Effector memory CD8-positive, alpha-beta T cell (primary cell): ENCODE data around the gene CMYA5.
A peak's percentile ranks its signal among the peaks of the same experiment; 100 is the strongest.
"Not testable (repeated sequence)": the region's sequence is repeated elsewhere in the genome, so short reads cannot be mapped to it uniquely, and the experiment has no call there.

Source experiments
- ATAC-seq: fragments of 150-1000 bp; cut with Tn5 transposase; replicated peaks from 2 replicates; pipeline ENCODE4 v1.10.0; 2021; ENCODE audit warnings: mild to moderate bottlenecking, moderate library complexity
- DNase-seq, 3 experiments: peaks; one replicate each; pipeline ENCODE4 v3.0.0; 2021
- H3K27ac Mint-ChIP-seq, 2 donors: one replicate each; pipeline ENCODE4 v1.8.0; 2022; ENCODE audit warnings: mild to moderate bottlenecking in 2 of 2, mixed read lengths in 2 of 2, moderate library complexity in 2 of 2
- H3K27me3 Mint-ChIP-seq, 2 donors: one replicate each; pipeline ENCODE4 v1.8.0; 2022; ENCODE audit warnings: mixed read lengths in 2 of 2
- H3K36me3 Mint-ChIP-seq: one replicate; pipeline ENCODE4 v1.8.0; 2022; ENCODE audit warnings: mild to moderate bottlenecking, moderate library complexity, mixed read lengths; ENCODE audit not compliant: insufficient read depth
- H3K4me1 Mint-ChIP-seq, 2 donors: one replicate each; pipeline ENCODE4 v1.8.0; 2022; ENCODE audit warnings: low read depth in 2 of 2, mixed read lengths in 2 of 2
- H3K4me3 Mint-ChIP-seq, 2 donors: one replicate each; pipeline ENCODE4 v1.8.0; 2022; ENCODE audit warnings: mild to moderate bottlenecking in 2 of 2, mixed read lengths in 2 of 2, moderate library complexity in 2 of 2
- H3K9me3 Mint-ChIP-seq, 2 donors: one replicate each; pipeline ENCODE4 v1.8.0; 2022; ENCODE audit warnings: mixed read lengths in 2 of 2

The CMYA5 gene

DNA sequence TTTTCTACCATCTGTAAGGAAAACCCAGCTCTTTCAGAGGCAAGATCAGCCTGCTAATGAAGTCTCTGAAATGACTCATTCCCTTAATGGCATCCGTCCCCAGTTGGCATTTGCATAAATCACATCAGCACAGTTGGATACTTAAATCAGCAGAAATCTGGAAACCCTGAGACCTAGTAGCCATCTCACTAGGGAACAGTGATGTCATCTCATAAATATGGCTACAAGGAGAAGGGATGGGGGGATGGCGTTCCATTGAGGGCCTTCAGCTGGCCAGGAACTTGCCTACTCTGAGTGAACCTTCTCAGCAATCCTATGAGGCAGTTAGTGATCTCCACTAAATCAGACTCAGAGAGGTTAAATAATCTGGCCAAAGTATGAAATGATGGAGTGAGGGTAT is 81.8 kb downstream of the CMYA5 start:
- Mint-ChIP-seq H3K36me3 (no peaks in the 10 kb centered on the region), H3K27ac (no peak overlapping the region), H3K27me3 (peaks cover 31 to 42% of the 10 kb centered on the region in 2 donors), H3K4me1 (no peaks in the 10 kb centered on the region), H3K9me3 (peaks cover 0 to 1% of the 10 kb centered on the region in 2 donors), H3K4me3 (no peak overlapping the region)
- ATAC-seq: no peak
- DNase-seq: no peak

DNA sequence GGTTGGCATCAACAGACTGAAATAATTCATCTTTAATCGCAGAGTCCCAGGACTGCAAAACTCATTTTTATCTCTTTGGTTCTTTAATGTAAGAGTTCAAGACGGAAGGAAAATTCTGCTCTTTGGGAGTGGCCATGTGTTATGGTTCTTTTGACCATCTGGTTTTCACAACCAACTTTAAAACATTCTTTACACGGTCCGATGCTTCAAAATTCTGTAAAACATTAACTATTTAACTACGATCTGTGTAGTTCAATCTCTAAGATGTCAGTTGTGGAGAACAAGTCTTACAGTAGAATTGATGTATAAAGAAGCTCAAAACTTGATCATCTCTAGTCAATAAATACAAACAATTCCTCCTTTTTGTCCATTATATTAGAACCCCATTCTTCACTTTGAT is 83.0 kb downstream of the CMYA5 start:
- DNase-seq (no peak), ATAC-seq (no peak)
- Mint-ChIP-seq H3K27me3 (peaks cover 31 to 42% of the 10 kb centered on the region in 2 donors), H3K36me3 (no peaks in the 10 kb centered on the region), H3K27ac (no peak overlapping the region), H3K9me3 (peaks cover 0 to 1% of the 10 kb centered on the region in 2 donors), H3K4me1 (no peaks in the 10 kb centered on the region), H3K4me3 (no peak overlapping the region)

DNA sequence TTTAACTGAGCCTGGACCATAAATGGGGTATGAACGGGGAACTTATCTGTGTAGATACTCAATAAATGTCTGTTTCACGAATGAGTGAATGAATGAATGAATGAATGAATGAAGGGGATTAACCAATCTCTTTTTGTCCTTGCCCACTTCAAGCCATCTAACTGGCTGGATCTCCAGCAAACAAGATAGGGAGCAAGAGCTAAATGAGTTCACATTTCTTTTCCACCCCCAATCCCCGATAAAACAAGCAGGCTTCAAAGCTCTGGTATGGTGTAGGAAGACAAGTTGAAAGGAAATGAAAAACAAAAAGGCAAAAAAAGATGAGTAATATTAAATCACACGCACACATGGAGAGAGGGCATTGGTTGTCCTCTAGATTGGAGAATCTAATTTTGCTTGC is 84.0 kb downstream of the CMYA5 start:
- ATAC-seq (no peak), DNase-seq (no peak)
- Mint-ChIP-seq H3K4me3 (no peak overlapping the region), H3K4me1 (no peaks in the 10 kb centered on the region), H3K9me3 (peaks cover 0 to 1% of the 10 kb centered on the region in 2 donors), H3K27me3 (peaks cover 25 to 39% of the 10 kb centered on the region in 2 donors), H3K27ac (no peak overlapping the region), H3K36me3 (no peaks in the 10 kb centered on the region)

DNA sequence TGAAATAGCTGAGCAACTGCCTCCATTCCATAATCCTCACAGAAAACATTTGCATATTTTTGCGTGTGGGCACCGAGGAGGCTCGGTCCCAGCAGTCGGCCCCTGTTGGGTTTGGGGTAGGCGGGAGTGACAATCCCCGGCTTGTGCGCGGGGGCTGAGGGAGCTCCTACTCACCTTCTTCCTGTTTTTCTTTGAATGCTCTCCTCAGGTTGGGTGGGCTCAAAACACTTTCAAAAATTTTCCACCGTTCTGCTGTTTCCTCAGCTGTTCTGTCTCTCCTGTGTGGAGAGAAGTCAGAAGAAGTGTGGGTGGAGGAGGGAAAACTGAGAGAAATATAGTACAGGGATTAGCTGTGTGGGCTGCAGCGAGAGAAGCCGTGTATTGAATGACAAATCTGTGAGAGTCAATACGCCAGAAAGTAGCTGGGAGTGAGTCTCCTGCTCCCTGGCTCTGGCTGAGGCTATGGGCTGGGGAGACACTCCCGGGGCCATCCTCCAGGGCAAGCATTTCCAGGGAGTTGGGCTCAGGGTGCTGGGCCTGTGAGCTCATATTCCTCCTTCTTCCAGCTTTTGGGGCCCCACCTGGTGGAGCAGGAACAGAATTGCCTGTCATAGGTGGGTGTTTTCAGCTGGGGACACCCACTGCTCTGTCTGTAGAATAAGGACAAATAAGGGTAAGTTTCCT is 84.7 kb downstream of the CMYA5 start:
- Mint-ChIP-seq H3K27ac (no peak overlapping the region), H3K4me1 (no peaks in the 10 kb centered on the region), H3K4me3 (no peak overlapping the region), H3K27me3 (peaks cover 18 to 32% of the 10 kb centered on the region in 2 donors), H3K9me3 (no peaks in the 10 kb centered on the region), H3K36me3 (no peaks in the 10 kb centered on the region)
- ATAC-seq: no peak
- no peak for DNase-seq

DNA sequence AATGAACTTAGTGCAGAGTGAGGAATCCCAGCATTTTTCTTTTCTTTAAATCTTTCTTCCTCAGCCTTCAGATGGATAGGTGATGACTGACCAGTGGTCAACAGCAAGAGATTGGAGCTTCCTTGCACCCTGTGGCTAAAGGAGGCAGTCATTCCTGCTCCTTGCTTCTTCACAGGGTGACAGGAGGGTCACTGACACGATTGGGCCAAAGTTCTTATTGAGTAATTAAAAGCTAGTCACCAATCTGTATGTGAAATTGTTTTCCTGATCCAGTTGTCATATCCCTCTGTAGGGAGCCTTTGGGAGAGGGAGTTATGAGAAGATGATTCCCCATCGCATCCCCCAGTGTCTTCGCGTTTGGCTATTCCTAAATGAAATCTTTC is 85.2 kb downstream of the CMYA5 start:
- H3K4me1 Mint-ChIP-seq: no peaks in the 10 kb centered on the region
- DNase-seq: no peak
- no peaks in the 10 kb centered on the region for H3K9me3 Mint-ChIP-seq
- H3K27me3 Mint-ChIP-seq: peaks cover 15 to 28% of the 10 kb centered on the region in 2 donors
- no peak overlapping the region for H3K4me3 Mint-ChIP-seq
- H3K27ac Mint-ChIP-seq: no peak overlapping the region
- H3K36me3 Mint-ChIP-seq: no peaks in the 10 kb centered on the region
- ATAC-seq: no peak

DNA sequence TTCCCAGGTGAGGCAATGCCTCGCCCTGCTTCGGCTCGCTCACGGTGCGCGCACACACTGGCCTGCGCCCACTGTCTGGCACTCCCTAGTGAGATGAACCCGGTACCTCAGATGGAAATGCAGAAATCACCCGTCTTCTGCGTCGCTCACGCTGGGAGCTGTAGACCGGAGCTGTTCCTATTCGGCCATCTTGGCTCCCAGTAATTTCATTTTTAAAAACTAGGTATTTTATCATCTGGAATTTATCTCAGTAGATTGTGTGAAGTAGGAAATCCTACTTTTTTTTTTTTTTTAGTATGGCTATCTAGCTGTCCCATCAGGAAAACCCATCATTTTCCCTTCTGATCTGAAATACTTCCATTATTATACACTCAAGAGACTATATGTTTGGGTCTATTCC is 95.1 kb downstream of the CMYA5 start:
- H3K4me3 Mint-ChIP-seq: peak overlapping the region in 1 of 2 donors; percentile 48
- not testable (repeated sequence) for H3K9me3 Mint-ChIP-seq, H3K4me1 Mint-ChIP-seq, DNase-seq, H3K36me3 Mint-ChIP-seq, ATAC-seq
- peaks cover 7 to 12% of the 10 kb centered on the region in 2 donors for H3K27me3 Mint-ChIP-seq
- peak overlapping the region in 1 of 2 donors; percentile 32 for H3K27ac Mint-ChIP-seq

DNA sequence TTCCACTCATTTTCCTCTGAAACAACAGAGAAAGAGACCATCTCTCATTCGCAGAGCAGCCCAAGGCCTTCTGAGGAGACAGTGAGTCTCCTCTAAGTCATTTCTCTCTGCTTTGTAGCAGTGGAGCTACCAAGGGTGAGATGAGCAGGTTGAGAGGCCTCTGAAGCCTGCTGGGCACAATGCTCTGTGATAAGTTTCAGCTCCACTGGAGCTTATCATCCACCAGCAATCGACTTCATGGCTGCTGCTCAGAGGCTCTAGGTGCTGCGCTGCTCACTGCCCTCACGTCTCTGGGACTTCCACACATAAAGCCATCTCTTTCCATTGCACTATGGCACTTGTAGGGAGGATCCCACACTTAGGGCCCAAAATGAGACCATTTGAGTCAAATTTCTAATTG is 96.3 kb downstream of the CMYA5 start:
- ATAC-seq (no peak), DNase-seq (no peak)
- peaks cover 13 to 25% of the 10 kb centered on the region in 2 donors for H3K27me3 Mint-ChIP-seq
- no peaks in the 10 kb centered on the region for H3K4me1 Mint-ChIP-seq
- no peaks in the 10 kb centered on the region for H3K36me3 Mint-ChIP-seq
- no peak overlapping the region for H3K4me3 Mint-ChIP-seq
- no peaks in the 10 kb centered on the region for H3K9me3 Mint-ChIP-seq
- no peak overlapping the region for H3K27ac Mint-ChIP-seq

DNA sequence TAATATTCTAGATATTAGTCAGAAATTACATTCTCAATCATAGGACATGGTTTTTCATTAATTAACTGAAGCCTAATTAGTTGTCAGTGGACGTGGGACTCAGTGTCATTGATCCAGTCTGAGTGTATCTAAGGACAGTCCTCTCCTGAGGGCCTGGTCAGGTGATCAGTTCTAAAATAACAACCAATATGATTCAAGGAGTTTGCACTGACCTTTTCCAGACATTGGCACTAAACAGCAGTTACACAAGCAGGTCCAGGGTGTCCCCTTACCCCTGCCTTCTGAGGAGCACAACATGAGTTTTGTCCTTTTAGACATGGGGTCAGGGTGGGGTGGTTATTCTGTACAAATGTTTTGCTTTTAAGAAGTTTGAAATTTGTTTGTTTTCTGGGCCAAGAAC is 97.8 kb downstream of the CMYA5 start:
- Mint-ChIP-seq H3K9me3 (no peaks in the 10 kb centered on the region), H3K4me3 (no peak overlapping the region), H3K4me1 (no peaks in the 10 kb centered on the region), H3K36me3 (no peaks in the 10 kb centered on the region), H3K27ac (no peak overlapping the region), H3K27me3 (peaks cover 13 to 27% of the 10 kb centered on the region in 2 donors)
- ATAC-seq (no peak), DNase-seq (no peak)

DNA sequence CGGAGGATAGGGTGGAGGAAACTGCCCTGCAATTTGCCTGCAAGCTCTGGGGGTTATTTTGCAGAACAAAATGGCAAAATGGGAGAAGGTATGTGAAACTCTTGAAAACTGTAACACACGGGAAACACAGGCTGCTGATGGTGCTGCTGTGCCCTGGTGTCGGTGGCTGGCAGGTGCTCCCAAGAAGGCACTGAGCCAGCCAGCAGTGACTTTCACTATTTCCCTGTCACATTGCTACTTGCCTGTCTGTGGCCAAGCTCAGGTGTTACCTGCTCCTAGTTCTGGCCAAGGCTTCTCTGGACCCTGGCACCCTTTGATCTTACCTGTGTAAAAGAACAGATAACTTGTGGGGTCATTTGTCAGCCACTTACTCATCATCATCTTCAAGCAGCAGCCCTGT is 102.2 kb downstream of the CMYA5 start:
- Mint-ChIP-seq H3K4me3 (no peak overlapping the region), H3K27me3 (peaks cover 12 to 20% of the 10 kb centered on the region in 2 donors), H3K36me3 (peaks cover 4% of the 10 kb centered on the region), H3K9me3 (no peaks in the 10 kb centered on the region), H3K27ac (no peak overlapping the region), H3K4me1 (no peaks in the 10 kb centered on the region)
- DNase-seq: no peak
- no peak for ATAC-seq

DNA sequence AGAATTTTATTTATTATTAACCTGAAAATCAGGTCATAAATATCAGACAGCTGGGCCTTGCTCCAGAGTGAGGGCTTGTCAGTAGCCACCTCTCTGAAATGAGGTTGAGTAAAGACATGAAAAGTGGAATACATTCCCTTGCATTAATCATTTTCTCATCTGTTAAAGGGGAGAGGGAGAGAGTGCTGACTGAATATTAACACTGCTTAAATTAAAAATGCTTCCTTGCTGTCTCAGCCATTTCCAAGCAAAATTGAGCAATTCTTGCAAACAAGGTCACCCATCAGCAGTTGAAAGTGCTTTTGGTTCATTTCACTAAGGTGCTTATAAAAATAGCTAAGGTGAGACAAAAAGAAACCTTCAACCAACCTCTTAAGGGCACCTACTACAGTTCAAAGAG is 102.8 kb downstream of the CMYA5 start:
- no peak for DNase-seq
- Mint-ChIP-seq H3K27ac (no peak overlapping the region), H3K4me1 (no peaks in the 10 kb centered on the region), H3K4me3 (no peak overlapping the region), H3K36me3 (peaks cover 4% of the 10 kb centered on the region), H3K9me3 (no peaks in the 10 kb centered on the region), H3K27me3 (peaks cover 12 to 20% of the 10 kb centered on the region in 2 donors)
- ATAC-seq: no peak

DNA sequence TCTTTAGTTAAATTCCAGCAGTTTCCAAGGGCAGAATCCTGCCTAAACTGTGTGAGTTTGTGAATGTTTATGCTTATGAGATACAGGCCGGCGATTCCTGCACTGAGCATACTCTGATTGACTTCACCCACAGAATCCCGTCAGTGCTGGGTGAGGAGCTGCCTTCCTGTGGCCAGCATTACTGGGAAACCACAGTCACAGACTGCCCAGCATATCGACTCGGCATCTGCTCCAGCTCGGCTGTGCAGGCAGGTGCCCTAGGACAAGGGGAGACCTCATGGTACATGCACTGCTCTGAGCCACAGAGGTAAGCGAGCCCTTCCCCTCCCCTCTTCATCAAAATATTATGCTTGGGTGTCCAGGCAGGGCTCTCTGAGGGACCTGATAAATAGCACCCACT is 103.7 kb downstream of the CMYA5 start:
- Mint-ChIP-seq H3K36me3 (peaks cover 4% of the 10 kb centered on the region), H3K4me3 (no peak overlapping the region), H3K27me3 (peaks cover 20% of the 10 kb centered on the region in 2 donors), H3K27ac (no peak overlapping the region), H3K9me3 (no peaks in the 10 kb centered on the region), H3K4me1 (no peaks in the 10 kb centered on the region)
- ATAC-seq (no peak), DNase-seq (no peak)

DNA sequence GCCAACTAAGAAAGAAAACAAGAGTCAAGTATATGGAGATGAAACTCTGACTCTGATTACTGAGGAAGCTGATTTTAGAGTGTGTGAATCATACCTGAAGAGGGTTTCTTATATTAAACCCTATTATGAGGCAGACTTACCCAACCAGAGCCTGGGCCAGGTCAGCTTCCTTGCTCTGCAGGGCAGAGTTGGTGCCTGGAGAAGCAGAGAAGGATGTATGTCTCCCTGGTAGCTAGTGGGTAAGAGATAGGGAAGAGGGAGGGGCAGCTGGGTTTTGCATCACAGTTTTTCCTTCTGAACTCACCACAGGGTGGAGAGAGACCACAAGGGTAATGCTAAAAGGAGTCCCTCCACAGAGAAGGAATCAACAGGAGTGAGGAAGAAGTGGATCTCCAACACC is 104.1 kb downstream of the CMYA5 start:
- no peak for ATAC-seq
- Mint-ChIP-seq H3K36me3 (peaks cover 4% of the 10 kb centered on the region), H3K4me3 (no peak overlapping the region), H3K4me1 (no peaks in the 10 kb centered on the region), H3K27me3 (peaks cover 20 to 22% of the 10 kb centered on the region in 2 donors), H3K9me3 (no peaks in the 10 kb centered on the region), H3K27ac (no peak overlapping the region)
- no peak for DNase-seq

DNA sequence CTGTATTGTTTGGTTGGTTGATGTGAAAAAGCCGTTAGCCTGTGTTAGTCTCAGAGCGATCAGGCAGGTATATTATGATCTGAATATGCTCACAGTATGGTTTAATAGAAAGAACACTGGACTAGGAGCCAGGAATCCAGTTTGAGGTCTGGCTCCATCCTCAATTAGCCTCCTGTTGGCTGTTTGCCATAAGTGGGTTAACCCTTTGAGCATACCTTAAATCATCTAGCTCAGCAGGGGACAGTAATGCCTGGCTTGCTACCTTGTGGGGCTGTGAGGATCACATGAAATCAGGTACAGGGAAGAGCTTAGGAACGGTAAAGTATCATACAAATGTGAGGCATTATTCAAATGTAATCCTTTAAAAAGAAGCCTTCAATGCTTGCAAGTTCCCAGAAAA is 104.7 kb downstream of the CMYA5 start:
- no peak for DNase-seq
- ATAC-seq: no peak
- no peaks in the 10 kb centered on the region for H3K9me3 Mint-ChIP-seq
- H3K27me3 Mint-ChIP-seq: peaks cover 19 to 22% of the 10 kb centered on the region in 2 donors
- H3K4me1 Mint-ChIP-seq: no peaks in the 10 kb centered on the region
- peaks cover 4% of the 10 kb centered on the region for H3K36me3 Mint-ChIP-seq
- H3K27ac Mint-ChIP-seq: no peak overlapping the region
- no peak overlapping the region for H3K4me3 Mint-ChIP-seq

DNA sequence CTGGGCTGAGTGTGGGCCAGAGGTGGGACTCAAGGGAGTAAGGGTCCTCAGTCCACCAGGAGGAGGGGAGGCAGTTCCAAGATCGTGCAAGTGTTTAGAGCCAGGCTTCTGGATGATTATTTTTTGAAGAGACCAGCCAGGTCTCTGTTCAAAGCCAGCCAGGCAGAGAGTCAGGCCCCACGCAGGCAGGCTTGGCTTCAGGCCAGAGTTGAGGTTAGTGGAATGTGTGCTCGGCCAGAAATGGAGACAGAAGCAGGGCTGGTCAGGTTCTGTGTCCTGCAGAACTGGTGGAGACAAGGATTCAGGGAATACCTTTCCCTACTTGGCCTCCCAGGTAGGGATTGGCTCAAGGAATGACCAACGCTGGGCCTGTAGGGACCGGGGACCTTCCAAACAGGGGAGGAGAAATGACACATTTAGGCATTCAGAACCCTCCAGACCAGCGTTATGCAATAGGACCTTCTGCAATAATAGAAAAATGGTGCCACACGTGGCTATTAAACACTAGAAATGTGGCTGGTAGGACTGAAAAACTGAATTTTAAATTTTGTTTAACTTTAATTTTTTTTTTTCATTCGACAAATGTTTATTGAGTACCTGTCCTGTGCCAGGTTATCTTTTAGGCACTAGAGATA is 106.2 kb downstream of the CMYA5 start:
- Mint-ChIP-seq H3K27ac (no peak overlapping the region), H3K9me3 (no peaks in the 10 kb centered on the region), H3K4me1 (peaks cover 0 to under 1% of the 10 kb centered on the region in 2 donors), H3K36me3 (peaks cover 4% of the 10 kb centered on the region), H3K4me3 (no peak overlapping the region), H3K27me3 (peaks cover 4 to 16% of the 10 kb centered on the region in 2 donors)
- ATAC-seq: no peak
- DNase-seq: no peak
